ENCODE data around the gene MAP3K20.

Gene MAP3K20

DNA sequence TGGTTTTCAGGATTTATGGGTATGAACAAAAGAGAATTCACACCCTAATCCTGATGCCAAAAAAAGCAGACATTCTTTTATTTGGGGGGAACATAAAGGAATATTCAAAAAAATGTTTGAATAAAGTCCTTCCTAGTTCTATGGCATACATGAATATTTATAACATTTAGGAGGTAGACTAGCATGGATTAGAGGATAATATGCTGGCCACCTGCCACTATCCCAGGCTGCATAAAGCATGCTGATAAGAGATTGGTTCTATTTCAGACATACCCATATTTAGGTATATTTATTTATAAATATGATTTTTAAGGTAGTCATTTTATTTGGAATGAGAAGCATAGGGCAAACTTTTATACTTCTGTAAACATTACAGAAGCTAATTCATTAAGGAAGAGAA, 34.9 kb upstream of the MAP3K20 start:
- Histone ChIP-seq H3K27me3 (ENCODE audit: control insufficient read depth, insufficient read depth, low read length) (no peaks in the 10 kb centered on the region), H3K36me3 (ENCODE audit: control insufficient read depth, insufficient read depth, low read length) (no peaks in the 10 kb centered on the region), H3K4me1 (ENCODE audit: control insufficient read depth, insufficient read depth, low read length) (peaks cover 9% of the 10 kb centered on the region), H3K27ac (ENCODE audit: low read depth, low read length) (no peak overlapping the region), H3K9ac (ENCODE audit: low read length) (no peak overlapping the region), H3K4me3 (ENCODE audit: low read length) (no peak overlapping the region)

- H3K4me3 ChIP-seq (ENCODE audit: low read length): no peak overlapping the region
- H3K27ac ChIP-seq (ENCODE audit: low read depth, low read length): no peak overlapping the region
- no peaks in the 10 kb centered on the region for H3K27me3 ChIP-seq (ENCODE audit: control insufficient read depth, insufficient read depth, low read length)
- peaks cover 13% of the 10 kb centered on the region for H3K4me1 ChIP-seq (ENCODE audit: control insufficient read depth, insufficient read depth, low read length)
- no peaks in the 10 kb centered on the region for H3K36me3 ChIP-seq (ENCODE audit: control insufficient read depth, insufficient read depth, low read length)
- H3K9ac ChIP-seq (ENCODE audit: low read length): no peak overlapping the region
Observed at GRCh38 chr2:173043476-173043875, 32.2 kb upstream of the MAP3K20 start.

- Histone ChIP-seq H3K36me3 (ENCODE audit: control insufficient read depth, insufficient read depth, low read length) (no peaks in the 10 kb centered on the region), H3K27me3 (ENCODE audit: control insufficient read depth, insufficient read depth, low read length) (no peaks in the 10 kb centered on the region), H3K27ac (ENCODE audit: low read depth, low read length) (no peak overlapping the region), H3K4me1 (ENCODE audit: control insufficient read depth, insufficient read depth, low read length) (peaks cover 17% of the 10 kb centered on the region), H3K4me3 (ENCODE audit: low read length) (no peak overlapping the region), H3K9ac (ENCODE audit: low read length) (no peak overlapping the region)
Observed at GRCh38 chr2:173043897-173044519, 31.6 kb upstream of the MAP3K20 start.

GRCh38 chr2:173044686-173045085, 31.0 kb upstream of the MAP3K20 start:
- Histone ChIP-seq H3K27me3 (ENCODE audit: control insufficient read depth, insufficient read depth, low read length) (no peaks in the 10 kb centered on the region), H3K9ac (ENCODE audit: low read length) (no peak overlapping the region), H3K4me3 (ENCODE audit: low read length) (no peak overlapping the region), H3K27ac (ENCODE audit: low read depth, low read length) (no peak overlapping the region), H3K36me3 (ENCODE audit: control insufficient read depth, insufficient read depth, low read length) (no peaks in the 10 kb centered on the region), H3K4me1 (ENCODE audit: control insufficient read depth, insufficient read depth, low read length) (peaks cover 24% of the 10 kb centered on the region)

GRCh38 chr2:173045181-173045580, 30.5 kb upstream of the MAP3K20 start:
- no peak overlapping the region for H3K27ac ChIP-seq (ENCODE audit: low read depth, low read length)
- H3K9ac ChIP-seq (ENCODE audit: low read length): no peak overlapping the region

GRCh38 chr2:173048522-173048896, 27.1 kb upstream of the MAP3K20 start:
- H3K27ac ChIP-seq (ENCODE audit: low read depth, low read length): peak overlapping the region; percentile 51
- H3K4me1 ChIP-seq (ENCODE audit: control insufficient read depth, insufficient read depth, low read length): peaks cover 27% of the 10 kb centered on the region
- no peaks in the 10 kb centered on the region for H3K27me3 ChIP-seq (ENCODE audit: control insufficient read depth, insufficient read depth, low read length)
- H3K36me3 ChIP-seq (ENCODE audit: control insufficient read depth, insufficient read depth, low read length): no peaks in the 10 kb centered on the region
- H3K9ac ChIP-seq (ENCODE audit: low read length): no peak overlapping the region
- H3K4me3 ChIP-seq (ENCODE audit: low read length): no peak overlapping the region

More at GRCh38 chr2:173045181-173045580, 30.5 kb upstream of the MAP3K20 start:
- Histone ChIP-seq H3K27me3 (ENCODE audit: control insufficient read depth, insufficient read depth, low read length) (no peaks in the 10 kb centered on the region), H3K4me3 (ENCODE audit: low read length) (no peak overlapping the region), H3K4me1 (ENCODE audit: control insufficient read depth, insufficient read depth, low read length) (peaks cover 27% of the 10 kb centered on the region), H3K36me3 (ENCODE audit: control insufficient read depth, insufficient read depth, low read length) (no peaks in the 10 kb centered on the region)

DNA sequence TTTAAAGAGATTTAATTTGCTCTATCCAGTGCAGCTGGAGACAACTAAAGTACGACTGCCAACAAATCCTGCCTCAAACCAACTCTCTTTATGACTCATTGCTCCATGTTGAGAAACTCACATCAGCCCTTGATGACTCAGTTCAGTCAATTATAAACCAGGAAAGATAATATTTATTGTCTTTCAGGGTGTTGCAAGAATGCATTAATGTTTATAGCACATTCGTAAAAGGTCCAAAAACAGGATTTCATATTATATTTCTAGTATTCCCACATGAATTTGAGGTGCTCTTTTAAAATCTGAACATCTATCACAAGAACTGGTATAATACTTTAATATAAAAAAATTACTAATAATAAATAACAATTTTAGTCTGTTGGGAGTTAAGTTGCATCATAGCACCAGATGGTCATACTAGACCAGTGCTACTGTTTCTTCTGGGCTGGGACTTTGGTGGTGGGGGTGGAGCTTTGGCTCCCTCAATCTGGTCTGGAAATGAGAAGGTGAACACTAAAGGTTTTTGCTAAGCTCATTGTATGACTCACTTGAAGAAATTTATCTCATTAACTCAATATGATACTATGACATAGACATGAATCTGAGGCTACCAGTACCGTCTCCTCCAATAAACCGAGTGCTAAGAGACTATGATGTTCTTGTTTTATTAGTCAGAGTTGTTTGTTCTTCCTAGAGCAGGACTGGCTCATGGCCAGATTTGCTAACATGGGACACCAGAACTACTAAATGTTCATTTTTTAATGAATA, 26.6 kb upstream of the MAP3K20 start:
- Histone ChIP-seq H3K36me3 (ENCODE audit: control insufficient read depth, insufficient read depth, low read length) (no peaks in the 10 kb centered on the region), H3K9ac (ENCODE audit: low read length) (no peak overlapping the region), H3K27me3 (ENCODE audit: control insufficient read depth, insufficient read depth, low read length) (no peaks in the 10 kb centered on the region), H3K27ac (ENCODE audit: low read depth, low read length) (peak overlapping the region; percentile 67), H3K4me1 (ENCODE audit: control insufficient read depth, insufficient read depth, low read length) (peaks cover 22% of the 10 kb centered on the region), H3K4me3 (ENCODE audit: low read length) (no peak overlapping the region)

GRCh38 chr2:173049831-173050230, 25.8 kb upstream of the MAP3K20 start:
- H3K36me3 ChIP-seq (ENCODE audit: control insufficient read depth, insufficient read depth, low read length): no peaks in the 10 kb centered on the region
- no peaks in the 10 kb centered on the region for H3K27me3 ChIP-seq (ENCODE audit: control insufficient read depth, insufficient read depth, low read length)
- H3K4me3 ChIP-seq (ENCODE audit: low read length): no peak overlapping the region
- no peak overlapping the region for H3K9ac ChIP-seq (ENCODE audit: low read length)
- H3K4me1 ChIP-seq (ENCODE audit: control insufficient read depth, insufficient read depth, low read length): peaks cover 19% of the 10 kb centered on the region
- peak overlapping the region; percentile 67 for H3K27ac ChIP-seq (ENCODE audit: low read depth, low read length)

- Histone ChIP-seq H3K9ac (ENCODE audit: low read length) (no peak overlapping the region), H3K27me3 (ENCODE audit: control insufficient read depth, insufficient read depth, low read length) (no peaks in the 10 kb centered on the region), H3K4me3 (ENCODE audit: low read length) (no peak overlapping the region), H3K27ac (ENCODE audit: low read depth, low read length) (no peak overlapping the region), H3K36me3 (ENCODE audit: control insufficient read depth, insufficient read depth, low read length) (no peaks in the 10 kb centered on the region), H3K4me1 (ENCODE audit: control insufficient read depth, insufficient read depth, low read length) (peaks cover 18% of the 10 kb centered on the region)
Observed at GRCh38 chr2:173050684-173051083, 25.0 kb upstream of the MAP3K20 start.

GRCh38 chr2:173051463-173052215, 24.0 kb upstream of the MAP3K20 start:
- no peaks in the 10 kb centered on the region for H3K36me3 ChIP-seq (ENCODE audit: control insufficient read depth, insufficient read depth, low read length)
- peaks cover 18% of the 10 kb centered on the region for H3K4me1 ChIP-seq (ENCODE audit: control insufficient read depth, insufficient read depth, low read length)
- no peak overlapping the region for H3K9ac ChIP-seq (ENCODE audit: low read length)
- no peak overlapping the region for H3K27ac ChIP-seq (ENCODE audit: low read depth, low read length)
- H3K4me3 ChIP-seq (ENCODE audit: low read length): no peak overlapping the region
- H3K27me3 ChIP-seq (ENCODE audit: control insufficient read depth, insufficient read depth, low read length): no peaks in the 10 kb centered on the region

DNA sequence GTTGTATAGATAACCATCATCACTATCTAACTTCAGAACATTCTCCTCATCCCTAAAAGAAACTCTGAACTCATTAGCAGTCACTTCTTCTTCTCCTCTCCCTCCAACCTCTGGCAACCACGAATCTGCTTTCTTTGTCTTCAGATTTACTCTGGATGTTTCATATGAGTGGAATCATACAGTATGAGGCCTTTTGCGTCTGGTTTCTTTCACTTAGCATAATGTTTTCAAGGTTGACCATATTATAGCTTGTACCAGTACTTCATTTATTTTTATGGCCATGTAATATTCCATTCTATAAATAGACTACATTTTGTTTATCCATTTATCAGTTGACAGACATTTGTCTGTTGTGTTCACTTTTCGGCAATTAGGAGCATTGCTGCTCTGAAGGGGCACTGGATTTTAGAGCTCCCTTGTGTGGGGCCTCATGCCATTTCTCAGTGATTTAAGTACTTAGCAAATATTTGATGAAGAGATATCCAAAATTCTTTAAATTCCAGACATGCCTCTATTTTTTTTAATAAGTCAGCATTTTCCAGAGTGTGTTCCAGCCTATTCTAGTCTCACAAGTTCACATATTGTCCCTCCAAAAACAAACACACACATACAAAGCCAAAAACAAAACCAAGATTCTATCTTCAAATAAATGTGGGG, 22.5 kb upstream of the MAP3K20 start:
- Histone ChIP-seq H3K27me3 (ENCODE audit: control insufficient read depth, insufficient read depth, low read length) (no peaks in the 10 kb centered on the region), H3K9ac (ENCODE audit: low read length) (no peak overlapping the region), H3K36me3 (ENCODE audit: control insufficient read depth, insufficient read depth, low read length) (no peaks in the 10 kb centered on the region), H3K4me1 (ENCODE audit: control insufficient read depth, insufficient read depth, low read length) (peaks cover 16% of the 10 kb centered on the region), H3K27ac (ENCODE audit: low read depth, low read length) (no peak overlapping the region), H3K4me3 (ENCODE audit: low read length) (no peak overlapping the region)

DNA sequence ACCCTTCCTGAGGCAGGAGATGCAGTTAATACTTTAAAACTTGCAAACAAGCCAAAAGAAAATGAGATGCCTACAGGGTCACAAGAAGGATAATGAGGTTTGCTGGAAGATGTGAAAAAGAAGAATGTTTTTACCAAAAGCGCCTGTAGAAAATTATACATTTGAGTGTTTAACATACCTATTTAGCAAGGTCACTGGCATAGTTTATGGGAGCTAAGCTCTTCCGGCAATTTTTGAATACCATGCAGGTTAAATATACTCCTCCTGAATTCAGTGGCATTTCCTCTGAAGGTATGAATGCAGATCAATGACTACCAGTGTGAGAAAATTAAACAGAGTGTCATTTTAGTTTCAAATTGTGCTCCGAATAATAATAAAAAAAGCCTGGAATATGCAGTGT, 21.2 kb upstream of the MAP3K20 start:
- Histone ChIP-seq H3K36me3 (ENCODE audit: control insufficient read depth, insufficient read depth, low read length) (no peaks in the 10 kb centered on the region), H3K9ac (ENCODE audit: low read length) (no peak overlapping the region), H3K27ac (ENCODE audit: low read depth, low read length) (no peak overlapping the region), H3K27me3 (ENCODE audit: control insufficient read depth, insufficient read depth, low read length) (no peaks in the 10 kb centered on the region), H3K4me1 (ENCODE audit: control insufficient read depth, insufficient read depth, low read length) (peaks cover 5% of the 10 kb centered on the region), H3K4me3 (ENCODE audit: low read length) (no peak overlapping the region)

Measured in rectal smooth muscle tissue (tissue), 1 donor.